Peyer's patch (tissue), 4 donors: Measurements from ENCODE around the gene SOX13. TPM values are rescaled to one million over a fixed set of nuclear protein-coding genes. Genes with fewer than 3 reads are reported as not detected.

ENCODE experiments used
- DNase-seq, 3 donors: peaks; one replicate each; pipeline ENCODE4 v3.0.0-alpha.2; 2017 to 2019
- H3K27ac ChIP-seq, 4 donors: fragments of 200-600 bp; sonication (generic); one replicate each; pipeline ENCODE4 v1.5.1; 2016 to 2019
- H3K27me3 ChIP-seq, 2 donors: fragments of 200-600 bp; sonication (generic); one replicate each; pipeline ENCODE4 v1.5.1; 2019
- H3K36me3 ChIP-seq, 3 donors: fragments of 200-600 bp; sonication (generic); one replicate each; pipeline ENCODE4 v1.5.1; 2016 to 2019
- H3K4me1 ChIP-seq, 4 donors: fragments of 200-600 bp; sonication (generic); one replicate each; pipeline ENCODE4 v1.5.1; 2016 to 2019
- H3K4me3 ChIP-seq, 4 donors: fragments of 200-600 bp; sonication (generic); 1 replicate in 3 of 4; 2 replicates in 1 of 4; pipeline ENCODE4 v1.5.1; 2016 to 2019; ENCODE audit warnings: mild to moderate bottlenecking in 1 of 4
- H3K9me3 ChIP-seq, 4 donors: fragments of 200-600 bp; sonication (generic); one replicate each; pipeline ENCODE4 v1.5.1; 2016 to 2019; ENCODE audit warnings: mild to moderate bottlenecking in 1 of 4
- CTCF ChIP-seq, 6 experiments: fragments of 450-650 bp in 4 of 6; fragments of 200-600 bp in 2 of 6; sonication (generic) in 1 of 6; IDR thresholded peaks; one replicate each; pipeline ENCODE4 v1.5.1; 2017 to 2019; ENCODE audit warnings: antibody characterized with exemption in 6 of 6, mild to moderate bottlenecking in 3 of 6, moderate library complexity in 1 of 6
- POLR2A ChIP-seq, 2 donors: fragments of 450-650 bp; IDR thresholded peaks; one replicate each; pipeline ENCODE4 v1.5.1; 2017; ENCODE audit warnings: antibody characterized with exemption in 2 of 2, mild to moderate bottlenecking in 2 of 2, moderate library complexity in 2 of 2
- total RNA-seq, 4 donors: library from RNA; depleted of rRNA; stranded (reverse); fragments of >200 nt; gene quantifications; one replicate each; pipeline ENCODE4 v1.1.0, GENCODE V29; 2016

The SOX13 gene
- total RNA-seq, 4 donors from 2014 or later: 42.1 to 80.3 (median 59.0) TPM

GRCh38 chr1:204161609-204162493, 88.9 kb downstream of the SOX13 start:
- no peak overlapping the region for H3K4me3 ChIP-seq
- no peak overlapping the region for H3K27ac ChIP-seq
- no peaks in the 10 kb centered on the region for H3K27me3 ChIP-seq
- H3K4me1 ChIP-seq: no peaks in the 10 kb centered on the region
- peaks cover 0 to 4% (median 0%) of the 10 kb centered on the region in 4 donors for H3K9me3 ChIP-seq
- H3K36me3 ChIP-seq: no peaks in the 10 kb centered on the region
- DNase-seq: no peak
- no peak for TF ChIP-seq POLR2A (IDR thresholded peaks at IDR 0.05)
- no peak for TF ChIP-seq CTCF (IDR thresholded peaks at IDR 0.05)

GRCh38 chr1:204162494-204163074, 89.7 kb downstream of the SOX13 start:
- peak; percentile 59 to 91 (median 88) for DNase-seq
- no peak overlapping the region for H3K4me3 ChIP-seq
- H3K36me3 ChIP-seq: no peaks in the 10 kb centered on the region
- H3K27ac ChIP-seq: no peak overlapping the region
- TF ChIP-seq POLR2A (IDR thresholded peaks at IDR 0.05) (no peak), CTCF (IDR thresholded peaks at IDR 0.05) (peak; percentile 84 to 99 (median 98))
- H3K9me3 ChIP-seq: peaks cover 0 to 5% (median 0%) of the 10 kb centered on the region in 4 donors
- H3K27me3 ChIP-seq: no peaks in the 10 kb centered on the region
- H3K4me1 ChIP-seq: no peaks in the 10 kb centered on the region

GRCh38 chr1:204166219-204166618, 93.3 kb downstream of the SOX13 start, which contains the start of gene REN:
TSS of gene REN (minus strand) at chr1:204166337. CDS start at chr1:204166293, 44 bp downstream.
- Histone ChIP-seq H3K36me3 (no peaks in the 10 kb centered on the region), H3K9me3 (peaks cover 0 to 11% (median 2%) of the 10 kb centered on the region in 4 donors), H3K27ac (no peak within 1 kb of the TSS), H3K4me3 (no peak within 1 kb of the TSS), H3K27me3 (no peaks in the 10 kb centered on the region), H3K4me1 (no peaks in the 10 kb centered on the region)
- TF ChIP-seq CTCF (IDR thresholded peaks at IDR 0.05) (no peak), POLR2A (IDR thresholded peaks at IDR 0.05) (no peak)
- no peak for DNase-seq

- DNase-seq: no peak
- no peak for TF ChIP-seq POLR2A (IDR thresholded peaks at IDR 0.05)
- no peak for TF ChIP-seq CTCF (IDR thresholded peaks at IDR 0.05)
- H3K4me3 ChIP-seq: no peak overlapping the region
- no peak overlapping the region for H3K27ac ChIP-seq
- no peaks in the 10 kb centered on the region for H3K4me1 ChIP-seq
- H3K9me3 ChIP-seq: peaks cover 0 to 11% (median 5%) of the 10 kb centered on the region in 4 donors
- H3K36me3 ChIP-seq: no peaks in the 10 kb centered on the region
- H3K27me3 ChIP-seq: no peaks in the 10 kb centered on the region
These were observed 94.8 kb downstream of the SOX13 start for GRCh38 chr1:204167730-204168129.

- H3K9me3 ChIP-seq: peaks cover 0 to 11% (median 5%) of the 10 kb centered on the region in 4 donors
- no peak overlapping the region for H3K27ac ChIP-seq
- DNase-seq: no peak
- H3K4me1 ChIP-seq: no peaks in the 10 kb centered on the region
- H3K27me3 ChIP-seq: no peaks in the 10 kb centered on the region
- H3K36me3 ChIP-seq: no peaks in the 10 kb centered on the region
- TF ChIP-seq POLR2A (IDR thresholded peaks at IDR 0.05): no peak
- no peak overlapping the region for H3K4me3 ChIP-seq
These were observed 96.9 kb downstream of the SOX13 start for GRCh38 chr1:204169858-204170257.
